Aorta (tissue), 5 donors: Measurements from ENCODE around the gene MAST4. TPM values are rescaled to one million over a fixed set of nuclear protein-coding genes. Genes with fewer than 3 reads are reported as not detected.
A peak's percentile ranks its signal among the peaks of the same experiment; 100 is the strongest.

Experiments used
- ATAC-seq: fragments of 200-7000 bp; cut with Tn5 transposase; one replicate; pipeline ENCODE4 v1.9.1; 2022; ENCODE audit warnings: moderate library complexity; ENCODE audit not compliant: low FRiP score
- DNase-seq, 2 donors: peaks; one replicate each; pipeline ENCODE4 v3.0.0-alpha.2; 2020
- H3K27ac ChIP-seq, 2 donors: one replicate each; pipeline ENCODE4 v1.5.1; 2013; ENCODE audit warnings: low read length in 2 of 2, mild to moderate bottlenecking in 2 of 2, moderate library complexity in 2 of 2, control low read depth in 1 of 2, inconsistent platforms in 1 of 2, low read depth in 1 of 2
- H3K27me3 ChIP-seq, 2 donors: one replicate each; pipeline ENCODE4 v1.6.1; 2013; ENCODE audit warnings: control low read depth in 1 of 2, low read length in 1 of 2, mild to moderate bottlenecking in 1 of 2, moderate library complexity in 1 of 2; ENCODE audit not compliant: insufficient read depth in 2 of 2, control insufficient read depth in 1 of 2
- H3K36me3 ChIP-seq, 2 donors: one replicate each; pipeline ENCODE4 v1.6.1; 2013; ENCODE audit warnings: control low read depth in 1 of 2, low read length in 1 of 2, mild to moderate bottlenecking in 1 of 2; ENCODE audit not compliant: insufficient read depth in 2 of 2, control insufficient read depth in 1 of 2
- H3K4me1 ChIP-seq, 2 donors: one replicate each; pipeline ENCODE4 v1.6.1; 2013; ENCODE audit warnings: low read length in 2 of 2, control low read depth in 1 of 2, mild to moderate bottlenecking in 1 of 2, moderate library complexity in 1 of 2; ENCODE audit not compliant: insufficient read depth in 2 of 2, control insufficient read depth in 1 of 2
- H3K4me3 ChIP-seq, 2 donors: one replicate each; pipeline ENCODE4 v1.5.1; 2013; ENCODE audit warnings: low read length in 2 of 2, control low read depth in 1 of 2, mild to moderate bottlenecking in 1 of 2
- H3K9me3 ChIP-seq: one replicate; pipeline ENCODE4 v1.6.1; 2013; ENCODE audit warnings: mild to moderate bottlenecking, low read length; ENCODE audit not compliant: control insufficient read depth
- whole genome bisulfite sequencing, 2 donors: extraction: QIAGEN DNeasy Blood & Tissue Kit; methylation state at CpG; one replicate each; pipeline ENCODE4 v1.1.7; 2013; 5-methylcytosine and 5-hydroxymethylcytosine counted together
- intact Hi-C, 2 donors: fragments of 100-400 bp; cut with DNase I; formaldehyde crosslinking; loops; one replicate each; pipeline versions ENCODE4 v1.14.2 to v1.15.0; 2022
- polyA plus RNA-seq, 2 donors: library from polyadenylated mRNA; stranded (reverse); fragments of 200-250 nt; gene quantifications; one replicate each; pipeline ENCODE4 v1.2.3, GENCODE V29; 2013
- total RNA-seq, 2 donors: library from RNA; stranded (reverse); fragmentation: NEBNext Ultra II Directional; extraction: Animal tissue kit (Norgen Biotek cat#: 25700); gene quantifications; one replicate each; pipeline ENCODE4 v1.2.1, GENCODE V29; 2021
- donor health status: healthy with polysubstance abuse.
- donor health status: Bipolar disorder and iron deficiency.
- donor health status: DM: no; HTN: no; CAD: no.
- donor health status: DM: no; HTN: no; CAD: no.
- donor health status: DM: yes; HTN: yes; CAD: no.

Gene MAST4
- total and polyA plus RNA-seq, 4 donors: 2.4 to 66.5 (median 24.9) TPM

DNA sequence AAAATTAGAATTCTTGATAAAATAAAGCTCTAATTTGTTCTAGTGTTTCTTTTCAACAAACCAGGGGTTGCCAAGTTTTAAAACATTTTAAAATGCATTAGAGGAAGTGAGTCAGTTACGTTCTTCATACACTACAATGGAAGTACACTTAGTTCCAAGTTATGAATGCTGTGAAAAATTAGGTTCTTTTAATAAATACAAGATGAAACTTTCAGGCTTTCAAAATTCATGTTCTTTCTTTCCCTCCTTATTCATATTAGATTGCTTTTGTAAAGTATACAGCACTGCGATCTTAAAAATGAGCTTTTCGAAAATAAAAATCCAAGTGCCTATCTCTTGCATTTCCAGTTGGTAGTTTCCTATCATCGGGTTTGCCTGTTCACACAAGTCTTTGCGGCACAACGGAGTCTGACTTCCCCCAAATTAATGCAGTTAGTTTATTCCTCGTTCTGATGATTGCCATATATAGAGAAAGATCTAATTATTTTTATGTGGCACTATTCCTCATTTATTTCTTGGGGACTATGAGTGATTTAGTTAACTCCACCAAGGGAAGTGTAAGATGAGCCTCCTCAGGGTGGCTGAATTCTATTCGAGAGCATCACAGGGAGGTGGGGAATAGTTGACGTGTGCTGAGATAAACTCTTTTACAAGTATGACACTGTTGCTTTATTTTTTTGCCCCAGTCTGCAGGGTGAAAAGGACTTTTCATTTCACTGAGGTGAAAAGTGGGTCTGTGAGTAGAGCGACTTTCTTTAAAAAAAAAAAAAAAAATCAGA is 362.2 kb downstream of the MAST4 start:
- peak; percentile 72 for ATAC-seq
- no peaks in the 10 kb centered on the region for H3K27me3 ChIP-seq
- no peaks in the 10 kb centered on the region for H3K36me3 ChIP-seq
- no peak overlapping the region for H3K27ac ChIP-seq
- peak overlapping the region; percentile 51 to 92 for H3K4me3 ChIP-seq
- no peak for DNase-seq
- intact Hi-C loops: loop anchor here in 1 of 2 donors (2.0 kb wide), 1 partner anchor 46 kb away; no protein-coding TSS in a partner anchor
- H3K9me3 ChIP-seq: no peaks in the 10 kb centered on the region
- 3 to 4% methylated on average over 10 of the region's 10 CpGs for WGBS, 2 donors
- peaks cover 1 to 2% of the 10 kb centered on the region in 2 donors for H3K4me1 ChIP-seq

DNA sequence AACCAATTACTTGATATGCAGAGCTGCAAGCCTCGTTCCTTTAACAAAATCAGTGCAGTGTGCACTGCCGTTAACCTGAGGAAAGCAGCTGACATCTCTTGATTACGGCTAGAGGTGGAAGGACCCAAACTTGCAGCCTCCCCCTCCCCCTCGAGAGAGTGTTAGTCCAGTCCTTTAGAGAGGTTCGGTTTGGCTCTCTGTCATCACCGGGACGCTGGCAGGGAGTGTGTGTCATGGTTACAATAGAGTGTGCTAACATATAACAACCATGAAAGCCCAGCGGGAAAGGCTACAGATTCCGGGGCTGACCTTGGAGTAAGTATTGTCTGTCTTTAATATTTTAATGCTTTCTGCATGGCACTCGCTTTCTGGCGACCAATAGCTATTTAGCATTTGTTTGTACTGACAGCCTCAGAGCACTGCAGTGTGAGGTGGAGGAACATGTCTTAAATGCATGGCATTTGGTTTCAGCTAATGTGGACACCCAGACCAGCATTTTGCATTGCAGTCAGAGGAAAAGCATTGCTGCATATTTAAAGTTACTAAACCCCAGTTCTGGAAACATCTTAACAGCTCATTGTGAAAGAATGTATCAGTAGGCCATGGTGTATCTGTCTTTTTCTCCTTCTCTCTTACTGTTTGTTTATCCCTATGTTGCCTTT is 362.9 kb downstream of the MAST4 start:
- peak; percentile 71 for ATAC-seq
- H3K4me3 ChIP-seq: peak overlapping the region; percentile 51 to 92
- 2 to 6% methylated on average over 11 of the region's 11 CpGs for WGBS, 2 donors
- H3K4me1 ChIP-seq: peaks cover 1 to 2% of the 10 kb centered on the region in 2 donors
- DNase-seq: peak in 1 of 2 donors; percentile 66
- no peaks in the 10 kb centered on the region for H3K36me3 ChIP-seq
- no peaks in the 10 kb centered on the region for H3K27me3 ChIP-seq
- H3K9me3 ChIP-seq: no peaks in the 10 kb centered on the region
- intact Hi-C loops: loop anchor here in 1 of 2 donors (2.0 kb wide), 1 partner anchor 46 kb away; no protein-coding TSS in a partner anchor
- peak overlapping the region in 1 of 2 donors; percentile 64 for H3K27ac ChIP-seq

- peak; percentile 5 for ATAC-seq
- no peak overlapping the region for H3K27ac ChIP-seq
- peak overlapping the region; percentile 51 to 92 for H3K4me3 ChIP-seq
- H3K4me1 ChIP-seq: peaks cover 1 to 2% of the 10 kb centered on the region in 2 donors
- intact Hi-C loops: loop anchor here in 1 of 2 donors (2.0 kb wide), 1 partner anchor 45 kb away; no protein-coding TSS in a partner anchor
- H3K9me3 ChIP-seq: no peaks in the 10 kb centered on the region
- no peak for DNase-seq
- no peaks in the 10 kb centered on the region for H3K36me3 ChIP-seq
- H3K27me3 ChIP-seq: no peaks in the 10 kb centered on the region
- WGBS, 2 donors: 15 to 22% methylated on average over 2 of the region's 2 CpGs
These were observed 363.5 kb downstream of the MAST4 start for GRCh38 chr5:66959653-66960052.

GRCh38 chr5:66960369-66961137 is 364.4 kb downstream of the MAST4 start:
- 12 to 14% methylated on average over 7 of the region's 7 CpGs for WGBS, 2 donors
- no peaks in the 10 kb centered on the region for H3K9me3 ChIP-seq
- no peaks in the 10 kb centered on the region for H3K27me3 ChIP-seq
- intact Hi-C loops: no loop called here
- peak overlapping the region in 1 of 2 donors; percentile 57 for H3K27ac ChIP-seq
- DNase-seq (no peak), ATAC-seq (no peak)
- no peaks in the 10 kb centered on the region for H3K36me3 ChIP-seq
- peak overlapping the region; percentile 51 to 54 for H3K4me3 ChIP-seq
- peaks cover 1 to 2% of the 10 kb centered on the region in 2 donors for H3K4me1 ChIP-seq

- Histone ChIP-seq H3K27ac (no peak overlapping the region), H3K4me1 (peaks cover 1 to 2% of the 10 kb centered on the region in 2 donors), H3K9me3 (no peaks in the 10 kb centered on the region), H3K36me3 (no peaks in the 10 kb centered on the region), H3K4me3 (no peak overlapping the region), H3K27me3 (peaks cover 0 to 2% of the 10 kb centered on the region in 2 donors)
- intact Hi-C loops: no loop called here
- no peak for DNase-seq
- 5 to 6% methylated on average over 1 of the region's 1 CpG for WGBS, 2 donors
- no peak for ATAC-seq
These were observed 367.4 kb downstream of the MAST4 start for GRCh38 chr5:66963559-66963971.

- intact Hi-C loops: no loop called here
- no peak for ATAC-seq
- Histone ChIP-seq H3K27ac (no peak overlapping the region), H3K9me3 (no peaks in the 10 kb centered on the region), H3K36me3 (no peaks in the 10 kb centered on the region), H3K27me3 (peaks cover 0 to 2% of the 10 kb centered on the region in 2 donors), H3K4me3 (no peak overlapping the region), H3K4me1 (peaks cover 0 to 1% of the 10 kb centered on the region in 2 donors)
- DNase-seq: no peak
These were observed 370.2 kb downstream of the MAST4 start for GRCh38 chr5:66966439-66966838.

DNA sequence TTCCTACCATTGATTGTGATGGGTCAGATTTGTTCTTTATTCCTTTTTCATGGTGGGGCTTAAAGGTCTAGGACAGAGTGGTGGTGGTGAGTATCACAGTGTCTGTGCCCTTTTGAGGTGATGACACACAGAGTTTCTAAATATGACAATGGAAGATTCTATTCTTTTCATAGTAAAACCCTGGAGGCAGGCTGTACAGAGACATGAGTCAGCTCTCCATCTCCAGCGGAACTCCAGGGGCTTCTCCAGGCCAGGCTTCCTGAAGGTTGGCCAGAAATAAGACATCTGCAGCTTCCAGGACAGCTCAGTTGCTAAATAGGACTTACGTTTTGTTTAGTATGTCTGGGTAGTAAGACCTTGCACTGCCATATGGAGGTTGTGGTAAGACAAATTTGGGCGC is 370.9 kb downstream of the MAST4 start:
- DNase-seq (no peak), ATAC-seq (no peak)
- H3K4me3 ChIP-seq: no peak overlapping the region
- no peaks in the 10 kb centered on the region for H3K4me1 ChIP-seq
- H3K27ac ChIP-seq: no peak overlapping the region
- WGBS, 2 donors: 88 to 94% methylated on average over 3 of the region's 3 CpGs
- intact Hi-C loops: no loop called here
- no peaks in the 10 kb centered on the region for H3K9me3 ChIP-seq
- H3K27me3 ChIP-seq: peaks cover 0 to 2% of the 10 kb centered on the region in 2 donors
- no peaks in the 10 kb centered on the region for H3K36me3 ChIP-seq

GRCh38 chr5:66967826-66968262 is 371.7 kb downstream of the MAST4 start:
- Histone ChIP-seq H3K4me3 (no peak overlapping the region), H3K4me1 (no peaks in the 10 kb centered on the region), H3K27me3 (peaks cover 0 to 2% of the 10 kb centered on the region in 2 donors), H3K36me3 (no peaks in the 10 kb centered on the region), H3K27ac (no peak overlapping the region), H3K9me3 (no peaks in the 10 kb centered on the region)
- intact Hi-C loops: no loop called here
- DNase-seq: no peak
- 42 to 44% methylated on average over 4 of the region's 4 CpGs for WGBS, 2 donors
- no peak for ATAC-seq
